Skeletal muscle cell (primary cell): ENCODE measurements around the gene LLPH.

Experiments
- DNase-seq: peaks from one replicate; pipeline ENCODE4 v3.0.0-alpha.2; 2010; ENCODE audit warnings: low read depth
- H3K4me3 ChIP-seq: 2 replicates; pipeline ENCODE4 v1.5.1; 2011; ENCODE audit warnings: low read depth, mild to moderate bottlenecking, control low read depth, low read length, moderate library complexity

Gene LLPH

DNA sequence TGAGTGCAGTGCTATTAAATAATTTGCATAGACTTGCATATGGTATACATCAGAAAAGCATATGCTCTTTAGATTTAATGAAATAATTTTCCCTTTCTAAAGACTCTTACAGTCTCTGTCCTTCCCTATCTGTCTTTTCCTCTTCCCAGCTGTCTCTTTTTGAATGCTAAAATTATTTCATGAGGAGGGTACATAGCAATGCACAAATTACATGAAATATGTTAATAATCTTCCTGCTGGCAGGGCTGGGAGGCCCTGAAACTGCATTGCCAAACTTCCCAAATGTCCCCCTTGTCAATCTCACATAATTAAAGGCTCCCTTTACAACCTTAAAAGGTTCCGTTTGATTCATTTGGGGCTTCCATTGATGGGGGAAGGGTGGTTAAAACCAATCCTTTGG lies 22.2 kb downstream of the LLPH start:
- no peak for DNase-seq
- no peak overlapping the region for H3K4me3 ChIP-seq

- no peak overlapping the region for H3K4me3 ChIP-seq
- DNase-seq, result peak; percentile 85
These were observed 23.1 kb downstream of the LLPH start for GRCh38 chr12:66107451-66107915.

DNA sequence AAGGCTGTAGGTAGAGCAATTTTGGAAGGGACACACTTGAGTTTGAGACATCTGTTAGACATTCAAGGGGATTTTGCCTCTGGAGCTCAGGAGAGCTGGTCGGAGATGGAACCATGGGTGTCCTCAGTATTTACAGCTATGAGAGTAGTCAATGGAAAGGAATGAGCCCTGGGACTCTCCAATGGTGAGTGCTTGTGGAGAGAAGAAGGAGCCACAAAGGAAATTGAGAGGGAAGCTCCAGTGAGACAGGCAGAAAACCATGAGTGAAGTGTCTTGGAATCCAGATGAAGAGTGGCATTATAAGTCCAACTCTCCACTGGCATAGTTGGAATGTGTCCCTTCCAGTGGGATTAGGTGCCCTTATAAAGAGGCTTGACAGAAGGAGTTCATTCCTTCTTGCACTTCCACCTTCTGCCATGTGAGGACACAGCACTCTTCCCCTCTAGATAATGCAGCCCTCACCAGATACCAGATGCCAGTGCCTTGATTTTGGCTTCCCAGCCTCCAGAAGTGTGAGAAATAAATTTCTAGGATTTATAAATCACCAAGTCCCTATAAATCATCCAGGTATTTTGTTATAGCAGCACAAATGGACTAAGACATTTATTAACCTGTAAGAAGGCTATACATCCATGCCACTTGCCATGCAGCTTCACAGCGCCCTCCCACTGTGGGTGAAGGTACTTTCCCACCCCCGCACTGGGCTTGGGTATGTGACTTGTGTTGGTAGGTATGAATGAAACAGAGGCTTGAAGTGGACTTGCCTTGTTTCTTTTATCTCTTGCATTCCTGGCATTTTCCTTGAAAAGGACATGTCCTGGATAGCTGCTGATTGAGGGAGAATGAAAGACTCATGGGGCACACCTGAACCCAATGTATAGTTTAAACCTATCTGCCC lies 27.3 kb downstream of the LLPH start:
- DNase-seq, result no peak

GRCh38 chr12:66092559-66093269 lies 37.8 kb downstream of the LLPH start:
- no peak for DNase-seq
- no peak overlapping the region for H3K4me3 ChIP-seq

More for the DNA sequence above, 27.3 kb downstream of the LLPH start:
- no peak overlapping the region for H3K4me3 ChIP-seq

- no peak for DNase-seq
- H3K4me3 ChIP-seq, result no peak overlapping the region
These were observed 40.4 kb downstream of the LLPH start for GRCh38 chr12:66090157-66090556.

GRCh38 chr12:66087365-66087943 lies 43.1 kb downstream of the LLPH start:
- H3K4me3 ChIP-seq, result no peak overlapping the region
- no peak for DNase-seq

DNA sequence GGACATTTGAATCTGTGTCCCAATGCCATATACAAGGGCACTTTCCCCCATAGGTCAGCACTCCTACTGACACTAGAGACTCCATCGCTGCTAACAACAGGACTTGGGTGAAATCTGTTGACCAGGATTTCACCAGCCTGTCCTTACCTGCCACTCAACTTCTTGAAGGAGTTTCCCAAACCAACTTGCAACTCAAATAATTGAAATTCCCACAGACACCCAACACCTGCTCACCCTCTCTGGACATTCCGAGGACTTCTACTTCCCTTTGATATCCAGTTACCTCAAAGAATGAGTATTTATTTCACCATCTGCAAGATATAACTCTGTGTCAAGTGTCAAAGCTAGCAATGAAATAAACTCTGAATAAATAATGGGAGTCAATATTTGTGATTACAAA lies 44.6 kb downstream of the LLPH start:
- DNase-seq, result no peak
- H3K4me3 ChIP-seq, result no peak overlapping the region

DNA sequence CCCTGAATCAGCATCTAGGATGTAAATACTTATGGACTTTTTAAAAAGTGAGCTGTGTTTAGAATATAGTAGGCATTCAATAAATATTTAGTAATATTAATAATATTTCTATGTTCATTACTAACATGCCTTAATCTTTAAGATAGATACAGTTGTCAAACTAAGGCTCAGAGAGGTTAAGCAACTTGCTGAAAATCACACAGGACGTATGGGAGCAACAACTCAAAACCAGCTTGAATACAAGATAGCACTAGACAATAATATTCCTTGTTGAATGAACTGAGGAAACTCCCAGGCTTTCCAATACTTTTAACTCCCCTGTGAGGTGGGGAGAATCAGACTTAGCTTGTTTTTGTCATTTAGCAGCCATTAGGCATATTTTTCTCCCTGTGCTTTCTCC lies 45.3 kb downstream of the LLPH start:
- DNase-seq, result no peak
- no peak overlapping the region for H3K4me3 ChIP-seq

GRCh38 chr12:66083766-66084165 lies 46.8 kb downstream of the LLPH start:
- no peak overlapping the region for H3K4me3 ChIP-seq
- DNase-seq, result no peak

GRCh38 chr12:66082744-66083143 lies 47.8 kb downstream of the LLPH start:
- no peak for DNase-seq
- H3K4me3 ChIP-seq, result no peak overlapping the region

DNA sequence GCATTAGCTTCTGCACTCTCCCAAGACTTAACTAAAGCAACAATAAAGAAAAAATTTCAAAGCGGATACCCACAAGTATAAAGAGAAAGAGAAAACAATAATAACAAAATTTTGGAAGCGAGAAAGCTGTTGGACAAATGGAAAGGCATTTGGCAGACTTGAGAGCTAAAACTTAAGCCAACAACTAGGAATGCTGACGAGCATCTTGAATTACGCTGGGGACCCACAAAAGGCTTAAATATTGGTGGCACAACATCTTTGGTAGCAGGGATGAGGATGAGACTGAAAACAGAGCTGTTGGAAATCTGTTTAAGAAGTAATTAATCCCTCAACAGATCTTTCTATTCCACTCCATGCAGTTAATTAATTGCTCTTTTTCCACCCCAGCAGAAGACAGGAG lies 49.8 kb downstream of the LLPH start:
- DNase-seq, result no peak
- H3K4me3 ChIP-seq, result no peak overlapping the region

DNA sequence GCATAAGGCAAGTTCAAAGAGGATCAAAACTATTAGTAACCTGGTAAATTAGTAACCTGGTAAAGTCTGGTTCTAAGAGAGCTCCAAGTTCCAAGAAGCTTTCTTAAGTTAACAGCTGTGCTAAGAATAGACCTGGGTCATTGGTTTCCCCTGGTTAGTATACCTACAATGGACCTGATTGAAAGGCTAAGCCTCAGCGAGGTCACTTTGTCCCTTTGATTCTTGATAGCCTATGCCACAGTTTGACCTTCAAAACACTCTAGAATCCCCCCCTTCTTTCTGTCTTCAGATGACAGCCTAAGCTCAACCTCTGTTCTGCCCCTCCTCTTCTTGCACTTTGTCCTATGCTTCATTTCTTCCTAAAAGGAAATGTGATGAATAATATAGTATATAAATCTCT lies 53.0 kb downstream of the LLPH start:
- DNase-seq, result no peak
- no peak overlapping the region for H3K4me3 ChIP-seq

DNA sequence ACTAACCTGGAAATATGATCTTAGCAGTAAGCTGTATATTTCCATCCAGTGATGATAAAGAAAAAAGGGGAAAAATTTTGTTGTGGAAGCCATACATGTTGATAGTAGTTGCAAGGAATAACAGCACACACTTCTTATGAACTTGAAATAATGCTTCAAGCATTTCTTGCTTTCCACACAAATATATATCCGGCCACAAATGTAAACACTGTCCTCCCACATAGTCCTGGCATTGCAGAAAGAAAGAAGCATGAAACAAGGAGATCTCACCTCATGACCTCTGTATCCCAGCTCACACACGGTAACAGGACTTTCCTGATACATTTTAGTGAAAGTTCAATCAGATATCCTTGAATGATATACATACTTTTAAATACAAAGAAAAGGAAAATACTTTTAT lies 56.0 kb downstream of the LLPH start:
- H3K4me3 ChIP-seq, result no peak overlapping the region
- DNase-seq, result no peak

DNA sequence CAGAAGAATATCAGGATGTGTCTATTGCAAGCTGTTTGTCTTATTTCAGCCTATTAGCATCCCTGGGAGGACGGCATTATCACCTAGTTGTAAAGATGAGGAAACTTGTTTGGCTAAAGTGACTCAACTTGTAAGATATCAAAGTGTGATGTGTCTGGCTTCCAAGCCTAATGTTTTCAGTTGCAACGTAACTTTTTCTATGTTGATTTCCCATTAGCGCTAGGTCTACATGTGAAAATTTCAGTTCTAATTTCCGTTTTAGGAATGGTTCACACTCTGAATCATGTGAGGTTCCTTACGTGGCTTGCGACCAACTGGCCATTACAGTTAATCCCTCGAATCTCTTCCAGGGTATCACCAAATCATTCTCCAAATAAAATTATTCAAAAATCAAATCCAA lies 58.0 kb downstream of the LLPH start:
- no peak for DNase-seq
- no peak overlapping the region for H3K4me3 ChIP-seq

- no peak overlapping the region for H3K4me3 ChIP-seq
- DNase-seq, result no peak
These were observed 58.4 kb downstream of the LLPH start for GRCh38 chr12:66072135-66072534.

DNA sequence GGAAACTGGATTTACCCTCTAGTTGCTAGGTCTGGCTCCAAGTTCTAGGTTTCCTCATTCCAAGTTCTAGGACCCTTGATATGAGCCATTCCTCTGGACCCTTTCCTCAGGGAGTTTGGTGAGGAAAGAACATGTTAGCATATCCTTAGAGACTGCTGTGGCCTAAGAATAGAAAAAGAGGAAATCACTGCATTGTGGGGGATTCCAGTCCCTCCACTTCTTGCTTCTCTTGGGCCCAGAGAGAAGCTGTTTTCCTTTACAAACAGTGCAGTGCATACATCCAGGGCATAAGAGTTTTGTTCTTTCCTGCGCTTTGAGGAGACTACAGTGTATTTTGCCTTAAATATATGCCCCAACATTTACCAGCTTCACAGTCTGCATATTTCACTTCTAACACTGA lies 59.0 kb downstream of the LLPH start:
- DNase-seq, result no peak
- no peak overlapping the region for H3K4me3 ChIP-seq

DNA sequence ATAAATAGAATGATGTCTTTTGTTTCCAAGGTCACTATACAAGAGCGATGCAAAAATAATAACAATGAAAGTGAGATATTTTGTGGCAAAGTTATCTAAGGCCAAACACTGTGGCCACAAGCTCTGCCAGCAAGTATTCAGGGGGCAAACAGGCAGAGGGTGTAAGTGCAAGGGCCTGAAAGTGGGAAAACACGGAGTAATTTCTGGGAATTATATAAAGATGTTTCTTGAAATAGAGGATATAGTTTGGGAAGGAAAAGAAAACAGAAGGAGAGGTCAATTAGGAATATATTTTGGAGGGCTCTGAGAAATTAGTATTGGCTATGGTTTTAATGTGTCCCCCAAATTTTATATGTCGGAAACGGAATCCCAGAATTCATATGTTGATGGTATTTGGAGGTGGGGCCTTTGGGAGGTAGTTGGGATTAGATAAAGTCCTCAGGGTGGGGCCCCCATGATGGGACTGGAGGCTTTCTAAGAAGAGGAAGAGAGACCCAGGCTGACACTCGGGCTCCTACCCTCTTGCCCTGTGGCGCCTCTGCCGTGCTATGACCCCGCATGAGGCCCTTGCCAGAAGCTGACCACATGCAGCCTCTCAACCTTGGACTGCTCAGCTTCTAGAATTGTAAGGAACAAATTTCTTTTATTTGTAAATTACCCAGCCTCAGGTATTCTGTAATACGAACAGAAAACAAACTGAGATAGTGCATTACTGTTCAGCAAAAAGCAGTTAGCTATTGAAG lies 60.0 kb downstream of the LLPH start:
- no peak overlapping the region for H3K4me3 ChIP-seq
- DNase-seq, result no peak

DNA sequence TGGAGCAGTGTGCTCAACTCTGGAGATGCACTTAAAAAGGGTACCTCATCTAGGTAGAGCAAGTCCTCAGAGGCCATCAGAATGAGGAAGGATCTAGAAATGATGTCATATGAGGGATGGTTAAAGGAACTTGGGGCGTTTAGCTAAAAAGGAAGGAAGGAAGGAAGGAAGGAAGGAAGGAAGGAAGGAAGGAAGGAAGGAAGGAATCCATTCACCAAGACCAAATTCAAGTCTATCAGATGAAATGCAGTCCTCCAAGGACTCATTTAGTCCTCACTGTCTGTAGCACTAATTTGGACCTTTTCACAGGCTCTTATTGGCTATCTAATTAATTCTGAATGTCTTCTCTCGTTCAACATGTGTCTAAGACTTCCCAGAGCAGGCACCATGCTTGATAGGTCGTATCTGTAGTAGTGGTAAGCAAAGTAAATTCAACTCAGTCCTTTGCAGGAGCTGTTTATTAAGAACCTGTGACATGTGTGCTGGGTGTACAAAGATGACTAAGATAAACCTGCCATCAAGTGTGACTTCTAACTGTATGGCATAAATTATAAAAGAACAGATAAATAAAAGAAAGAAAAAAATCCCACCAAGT lies 63.5 kb downstream of the LLPH start:
- DNase-seq, result no peak

More for the DNA sequence above, 63.5 kb downstream of the LLPH start:
- no peak overlapping the region for H3K4me3 ChIP-seq
